Osteoblast (primary cell): ENCODE measurements around the gene NAMPT. TPM values are rescaled to one million over a fixed set of nuclear protein-coding genes. Genes with fewer than 3 reads are reported as not detected.
"Not testable (repeated sequence)": the region's sequence is repeated elsewhere in the genome, so short reads cannot be mapped to it uniquely, and the experiment has no call there.

ENCODE experiments used
- DNase-seq: peaks from one replicate; pipeline ENCODE4 v3.0.0; 2011; ENCODE audit warnings: low spot score, mixed read lengths; ENCODE audit not compliant: insufficient read length; ENCODE audit errors: missing footprints
- H2AFZ ChIP-seq: 2 replicates; pipeline ENCODE4 v1.6.0; 2011; ENCODE audit warnings: mild to moderate bottlenecking, low read length
- H3K27ac ChIP-seq: 2 replicates; pipeline ENCODE4 v1.5.1; 2011; ENCODE audit warnings: mild to moderate bottlenecking, low read depth, low read length, moderate library complexity
- H3K27me3 ChIP-seq: 2 replicates; pipeline ENCODE4 v1.6.0; 2012; ENCODE audit warnings: mild to moderate bottlenecking, control low read depth, inconsistent platforms, low read length, moderate library complexity; ENCODE audit not compliant: insufficient read depth
- H3K36me3 ChIP-seq: 2 replicates; pipeline ENCODE4 v1.5.1; 2011; ENCODE audit warnings: mild to moderate bottlenecking, low read length, control low read depth, moderate library complexity; ENCODE audit not compliant: insufficient read depth
- H3K4me1 ChIP-seq: 2 replicates; pipeline ENCODE4 v1.5.1; 2011; ENCODE audit warnings: mild to moderate bottlenecking, low read length, control low read depth, moderate library complexity; ENCODE audit not compliant: insufficient read depth
- H3K4me2 ChIP-seq: 2 replicates; pipeline ENCODE4 v1.6.0; 2011; ENCODE audit warnings: mild to moderate bottlenecking, low read length; ENCODE audit not compliant: insufficient read depth
- H3K4me3 ChIP-seq: fragments of 200-600 bp; sonication (generic); 3 replicates; pipeline ENCODE4 v1.5.1; 2012; ENCODE audit warnings: mild to moderate bottlenecking, low read length, inconsistent platforms; ENCODE audit not compliant: insufficient read depth
- H3K79me2 ChIP-seq: 2 replicates; pipeline ENCODE4 v1.6.0; 2012; ENCODE audit warnings: mild to moderate bottlenecking, low read length, control low read depth, inconsistent platforms; ENCODE audit not compliant: insufficient read depth
- H3K9me3 ChIP-seq: 2 replicates; pipeline ENCODE4 v1.5.1; 2011; ENCODE audit warnings: low read depth, low read length, control low read depth
- H4K20me1 ChIP-seq: 2 replicates; pipeline ENCODE4 v1.6.0; 2012; ENCODE audit warnings: mild to moderate bottlenecking, low read length, control low read depth; ENCODE audit not compliant: insufficient read depth
- total RNA-seq: library from RNA; depleted of rRNA; stranded (reverse); fragments of >200 nt; gene quantifications from 2 replicates; pipeline ENCODE4 v1.2.3, GENCODE V29; 2012
- TF ChIP-seq, protein P1 (sequence below): IDR thresholded peaks from 2 replicates; pipeline ENCODE4 v1.5.1; 2011; ENCODE audit warnings: mild to moderate bottlenecking, low read depth, low read length, moderate library complexity; ENCODE audit errors: extremely low read depth

NAMPT gene
- total RNA-seq, 1 donor = 55.0 TPM

DNA sequence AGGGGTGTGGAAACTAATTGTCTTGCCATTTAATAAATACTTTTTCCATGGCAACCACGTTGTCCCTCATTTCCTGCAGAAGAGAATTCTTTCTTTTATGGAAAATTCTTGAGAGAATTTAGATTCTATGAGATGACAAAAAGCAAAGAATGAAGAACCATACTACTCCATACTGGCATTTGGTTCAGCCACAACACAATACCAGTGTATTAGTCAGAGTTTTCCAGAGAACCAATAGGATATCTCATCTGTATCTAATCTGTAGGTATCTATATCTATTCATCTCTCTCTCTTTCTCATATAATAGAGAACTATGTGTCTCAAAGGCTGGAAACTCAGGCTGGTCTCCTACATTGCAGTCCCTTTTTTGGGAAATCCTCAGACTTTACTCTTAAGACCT is 44.6 kb upstream of the NAMPT start:
- peaks cover 26% of the 10 kb centered on the region for H3K4me1 ChIP-seq
- H3K36me3 ChIP-seq = no peaks in the 10 kb centered on the region
- no peak overlapping the region for H3K27ac ChIP-seq
- no peak for DNase-seq
- no peaks in the 10 kb centered on the region for H3K9me3 ChIP-seq
- TF ChIP-seq, protein P1, sequence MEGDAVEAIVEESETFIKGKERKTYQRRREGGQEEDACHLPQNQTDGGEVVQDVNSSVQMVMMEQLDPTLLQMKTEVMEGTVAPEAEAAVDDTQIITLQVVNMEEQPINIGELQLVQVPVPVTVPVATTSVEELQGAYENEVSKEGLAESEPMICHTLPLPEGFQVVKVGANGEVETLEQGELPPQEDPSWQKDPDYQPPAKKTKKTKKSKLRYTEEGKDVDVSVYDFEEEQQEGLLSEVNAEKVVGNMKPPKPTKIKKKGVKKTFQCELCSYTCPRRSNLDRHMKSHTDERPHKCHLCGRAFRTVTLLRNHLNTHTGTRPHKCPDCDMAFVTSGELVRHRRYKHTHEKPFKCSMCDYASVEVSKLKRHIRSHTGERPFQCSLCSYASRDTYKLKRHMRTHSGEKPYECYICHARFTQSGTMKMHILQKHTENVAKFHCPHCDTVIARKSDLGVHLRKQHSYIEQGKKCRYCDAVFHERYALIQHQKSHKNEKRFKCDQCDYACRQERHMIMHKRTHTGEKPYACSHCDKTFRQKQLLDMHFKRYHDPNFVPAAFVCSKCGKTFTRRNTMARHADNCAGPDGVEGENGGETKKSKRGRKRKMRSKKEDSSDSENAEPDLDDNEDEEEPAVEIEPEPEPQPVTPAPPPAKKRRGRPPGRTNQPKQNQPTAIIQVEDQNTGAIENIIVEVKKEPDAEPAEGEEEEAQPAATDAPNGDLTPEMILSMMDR = no peak
- no peaks in the 10 kb centered on the region for H4K20me1 ChIP-seq
- peak overlapping the region; percentile 9 for H3K4me2 ChIP-seq
- no peak overlapping the region for H3K4me3 ChIP-seq
- H3K79me2 ChIP-seq = no peaks in the 10 kb centered on the region
- peaks cover 5% of the 10 kb centered on the region for H3K27me3 ChIP-seq
- no peak overlapping the region for H2AFZ ChIP-seq

DNA sequence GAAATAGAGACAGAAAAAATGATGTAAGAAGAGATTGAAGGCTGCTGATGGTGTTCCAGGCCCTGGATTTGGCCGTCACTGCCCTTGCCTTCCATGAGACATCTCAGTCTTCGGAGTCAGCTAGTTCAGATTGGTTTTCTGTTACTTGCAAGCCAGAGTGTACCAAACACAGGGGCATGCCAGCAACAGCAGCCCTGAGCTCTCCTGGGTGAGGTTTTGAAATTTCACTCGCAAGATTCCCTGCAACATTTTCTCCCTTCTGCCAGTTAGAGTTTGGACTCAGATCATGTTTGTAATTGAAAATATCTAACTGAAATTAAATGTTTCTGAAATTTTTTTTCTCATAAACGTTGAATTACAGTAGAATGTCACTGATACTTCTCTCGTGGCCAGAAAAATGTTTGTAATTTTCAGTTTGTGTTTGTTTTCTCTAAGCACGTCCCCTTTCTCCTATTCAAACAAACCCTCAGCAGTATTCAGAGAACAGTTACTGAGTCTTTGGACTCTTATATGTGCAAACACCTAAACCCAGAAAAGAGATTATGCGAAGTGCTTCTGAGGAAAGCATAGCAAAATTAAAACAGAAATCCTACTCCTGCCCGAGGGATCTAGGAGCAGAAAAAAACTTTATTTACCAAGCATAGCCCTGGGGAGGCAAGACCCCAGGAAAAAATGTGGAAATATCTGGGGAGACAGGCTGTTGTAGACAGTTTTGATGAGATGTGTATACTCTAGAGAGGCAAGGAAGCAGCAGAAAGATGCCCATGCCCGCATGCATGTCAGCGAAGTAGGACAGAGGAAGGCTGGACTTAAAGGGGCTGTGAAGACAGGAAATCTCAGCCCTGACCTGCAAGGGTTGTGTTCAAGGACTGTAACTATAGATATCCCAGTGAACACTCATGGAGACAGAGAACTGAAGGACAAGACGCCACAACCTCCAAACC is 43.0 kb upstream of the NAMPT start:
- peaks cover 5% of the 10 kb centered on the region for H3K27me3 ChIP-seq
- H3K4me1 ChIP-seq = peaks cover 26% of the 10 kb centered on the region
- TF ChIP-seq, protein P1 = no peak
- H3K27ac ChIP-seq = no peak overlapping the region
- no peaks in the 10 kb centered on the region for H3K9me3 ChIP-seq
- H4K20me1 ChIP-seq = no peaks in the 10 kb centered on the region
- peak overlapping the region; percentile 5 for H2AFZ ChIP-seq
- no peaks in the 10 kb centered on the region for H3K36me3 ChIP-seq
- DNase-seq = no peak
- no peaks in the 10 kb centered on the region for H3K79me2 ChIP-seq
- no peak overlapping the region for H3K4me3 ChIP-seq
- H3K4me2 ChIP-seq = peak overlapping the region; percentile 6

DNA sequence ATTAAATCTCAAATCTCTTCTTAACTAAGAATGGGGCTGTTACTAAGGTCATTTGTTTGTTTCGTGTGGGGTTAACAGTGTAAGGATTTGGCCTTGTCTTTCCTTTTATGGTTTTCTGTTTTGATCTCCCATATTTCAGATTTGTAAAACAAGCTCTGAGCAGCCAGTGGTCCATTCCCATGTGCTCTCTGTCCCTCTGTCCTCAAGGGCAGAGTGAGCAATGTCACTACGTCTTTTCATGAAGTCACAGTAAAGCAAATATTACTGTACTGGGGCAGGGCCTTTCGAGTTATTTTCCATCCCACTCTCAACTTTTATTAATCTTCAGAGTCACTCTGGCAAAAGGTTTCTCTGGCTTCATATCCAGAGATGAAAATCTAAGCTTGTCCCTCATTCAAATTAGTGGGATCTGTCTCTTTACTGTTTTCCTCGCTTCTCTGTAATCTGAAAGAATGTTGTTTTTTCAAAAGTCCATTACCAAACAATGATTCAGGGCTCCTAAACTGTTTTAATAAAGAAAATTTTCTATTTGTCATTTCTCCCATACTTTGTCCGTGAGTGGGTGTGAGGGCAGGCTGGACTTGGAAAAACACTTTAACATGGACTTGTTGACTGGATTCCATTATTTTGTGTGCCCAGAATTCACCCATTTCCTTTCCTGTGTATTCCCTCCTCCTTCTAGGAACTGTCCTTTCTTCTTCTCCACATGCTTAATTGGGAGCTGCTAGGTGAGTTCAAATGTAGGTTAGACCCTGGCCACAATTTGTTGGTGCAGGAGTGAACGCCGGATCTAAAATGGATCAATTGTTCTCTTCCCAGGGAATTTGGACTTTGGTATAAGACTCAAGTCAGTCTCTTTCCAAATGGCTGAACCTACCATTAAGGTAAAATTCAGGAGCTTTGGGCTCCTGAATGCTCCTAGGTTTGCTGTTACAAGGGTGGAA is 42.1 kb upstream of the NAMPT start:
- DNase-seq = peak; percentile 4
- H3K36me3 ChIP-seq = no peaks in the 10 kb centered on the region
- no peaks in the 10 kb centered on the region for H3K27me3 ChIP-seq
- no peak overlapping the region for H3K27ac ChIP-seq
- no peak overlapping the region for H3K4me3 ChIP-seq
- H2AFZ ChIP-seq = peak overlapping the region; percentile 45
- H3K79me2 ChIP-seq = no peaks in the 10 kb centered on the region
- TF ChIP-seq, protein P1 = no peak
- no peaks in the 10 kb centered on the region for H4K20me1 ChIP-seq
- H3K4me2 ChIP-seq = peak overlapping the region; percentile 6
- H3K4me1 ChIP-seq = peaks cover 26% of the 10 kb centered on the region
- H3K9me3 ChIP-seq = no peaks in the 10 kb centered on the region

DNA sequence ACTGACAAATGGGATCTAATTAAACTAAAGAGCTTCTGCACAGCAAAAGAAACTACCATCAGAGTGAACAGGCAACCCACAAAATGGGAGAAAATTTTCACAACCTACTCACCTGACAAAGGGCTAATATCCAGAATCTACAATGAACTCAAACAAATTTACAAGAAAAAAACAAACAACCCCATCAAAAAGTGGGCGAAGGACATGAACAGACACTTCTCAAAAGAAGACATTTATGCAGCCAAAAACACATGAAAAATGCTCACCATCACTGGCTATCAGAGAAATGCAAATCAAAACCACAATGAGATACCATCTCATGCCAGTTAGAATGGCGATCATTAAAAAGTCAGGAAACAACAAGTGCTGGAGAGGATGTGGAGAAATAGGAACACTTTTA is 39.7 kb upstream of the NAMPT start:
- H3K36me3 ChIP-seq = not testable (repeated sequence)

DNA sequence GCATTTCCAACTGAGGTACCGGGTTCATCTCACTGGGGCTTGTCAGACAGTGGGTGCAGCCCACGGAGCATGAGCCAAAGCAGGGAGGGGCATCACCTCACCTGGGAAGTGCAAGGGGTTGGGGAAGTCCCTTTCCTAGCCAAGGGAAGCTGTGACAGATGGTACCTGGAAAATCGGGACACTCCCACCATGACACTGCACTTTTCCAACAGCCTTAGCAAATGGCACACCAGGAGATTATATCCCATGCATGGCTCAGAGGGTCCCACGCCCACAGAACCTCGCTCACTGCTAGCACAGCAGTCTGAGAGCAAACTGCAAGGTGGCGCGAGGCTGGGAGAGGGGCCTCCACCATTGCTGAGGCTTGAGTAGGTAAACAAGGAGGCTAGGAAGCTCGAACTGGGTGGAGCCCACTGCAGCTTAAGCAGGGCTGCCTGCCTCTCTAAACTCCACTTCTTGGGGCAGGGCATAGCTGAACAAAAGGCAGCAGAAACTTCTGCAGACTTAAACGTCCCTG is 35.5 kb upstream of the NAMPT start:
- H3K9me3 ChIP-seq, H4K20me1 ChIP-seq, H3K27ac ChIP-seq, H3K4me2 ChIP-seq, H3K4me1 ChIP-seq, H3K27me3 ChIP-seq, DNase-seq, H3K4me3 ChIP-seq, H3K79me2 ChIP-seq, H2AFZ ChIP-seq, H3K36me3 ChIP-seq: not testable (repeated sequence)

More for the DNA sequence above, 39.7 kb upstream of the NAMPT start:
- not testable (repeated sequence) for H3K79me2 ChIP-seq, DNase-seq, H3K27ac ChIP-seq, H4K20me1 ChIP-seq, H3K4me2 ChIP-seq, H2AFZ ChIP-seq, H3K9me3 ChIP-seq, H3K27me3 ChIP-seq, H3K4me3 ChIP-seq
- H3K4me1 ChIP-seq = peaks cover 17% of the 10 kb centered on the region
